Measurements from ENCODE around the gene MYF6.

DNA sequence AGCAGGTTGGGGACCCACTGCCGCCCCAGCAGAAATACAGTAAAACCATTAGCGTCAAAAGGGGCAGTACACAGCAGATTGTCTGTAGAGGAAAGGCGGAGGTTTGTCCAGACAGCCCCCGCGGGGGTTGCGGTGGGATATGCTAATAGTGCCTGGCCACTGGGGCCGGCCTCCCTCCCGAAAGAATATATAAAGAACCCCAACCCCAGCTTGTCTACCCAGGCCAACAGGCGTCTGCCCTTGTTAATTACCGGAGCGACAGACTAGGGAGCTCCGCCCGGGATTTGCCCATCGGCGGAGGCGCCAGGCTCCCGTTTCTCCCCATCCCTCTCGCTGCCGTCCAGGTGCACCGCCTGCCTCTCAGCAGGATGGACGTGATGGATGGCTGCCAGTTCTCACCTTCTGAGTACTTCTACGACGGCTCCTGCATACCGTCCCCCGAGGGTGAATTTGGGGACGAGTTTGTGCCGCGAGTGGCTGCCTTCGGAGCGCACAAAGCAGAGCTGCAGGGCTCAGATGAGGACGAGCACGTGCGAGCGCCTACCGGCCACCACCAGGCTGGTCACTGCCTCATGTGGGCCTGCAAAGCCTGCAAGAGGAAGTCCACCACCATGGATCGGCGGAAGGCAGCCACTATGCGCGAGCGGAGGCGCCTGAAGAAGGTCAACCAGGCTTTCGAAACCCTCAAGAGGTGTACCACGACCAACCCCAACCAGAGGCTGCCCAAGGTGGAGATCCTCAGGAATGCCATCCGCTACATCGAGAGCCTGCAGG, 9.4 kb downstream of the MYF6 start, which contains the start of gene MYF5:
- TF ChIP-seq, protein P1, sequence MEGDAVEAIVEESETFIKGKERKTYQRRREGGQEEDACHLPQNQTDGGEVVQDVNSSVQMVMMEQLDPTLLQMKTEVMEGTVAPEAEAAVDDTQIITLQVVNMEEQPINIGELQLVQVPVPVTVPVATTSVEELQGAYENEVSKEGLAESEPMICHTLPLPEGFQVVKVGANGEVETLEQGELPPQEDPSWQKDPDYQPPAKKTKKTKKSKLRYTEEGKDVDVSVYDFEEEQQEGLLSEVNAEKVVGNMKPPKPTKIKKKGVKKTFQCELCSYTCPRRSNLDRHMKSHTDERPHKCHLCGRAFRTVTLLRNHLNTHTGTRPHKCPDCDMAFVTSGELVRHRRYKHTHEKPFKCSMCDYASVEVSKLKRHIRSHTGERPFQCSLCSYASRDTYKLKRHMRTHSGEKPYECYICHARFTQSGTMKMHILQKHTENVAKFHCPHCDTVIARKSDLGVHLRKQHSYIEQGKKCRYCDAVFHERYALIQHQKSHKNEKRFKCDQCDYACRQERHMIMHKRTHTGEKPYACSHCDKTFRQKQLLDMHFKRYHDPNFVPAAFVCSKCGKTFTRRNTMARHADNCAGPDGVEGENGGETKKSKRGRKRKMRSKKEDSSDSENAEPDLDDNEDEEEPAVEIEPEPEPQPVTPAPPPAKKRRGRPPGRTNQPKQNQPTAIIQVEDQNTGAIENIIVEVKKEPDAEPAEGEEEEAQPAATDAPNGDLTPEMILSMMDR (IDR thresholded peaks at IDR 0.05), result no peak
- no peak for TF ChIP-seq POLR2A (IDR thresholded peaks at IDR 0.05)
